IPS DF 4.7 (cell line): ENCODE results near the gene ACKR4.
"Not testable (repeated sequence)": the region's sequence is repeated elsewhere in the genome, so short reads cannot be mapped to it uniquely, and the experiment has no call there.

Experiments
- DNase-seq: peaks from one replicate; pipeline ENCODE4 v3.0.0-alpha.2; 2013; ENCODE audit warnings: low spot score; ENCODE audit errors: extremely low read depth

Gene ACKR4

DNA sequence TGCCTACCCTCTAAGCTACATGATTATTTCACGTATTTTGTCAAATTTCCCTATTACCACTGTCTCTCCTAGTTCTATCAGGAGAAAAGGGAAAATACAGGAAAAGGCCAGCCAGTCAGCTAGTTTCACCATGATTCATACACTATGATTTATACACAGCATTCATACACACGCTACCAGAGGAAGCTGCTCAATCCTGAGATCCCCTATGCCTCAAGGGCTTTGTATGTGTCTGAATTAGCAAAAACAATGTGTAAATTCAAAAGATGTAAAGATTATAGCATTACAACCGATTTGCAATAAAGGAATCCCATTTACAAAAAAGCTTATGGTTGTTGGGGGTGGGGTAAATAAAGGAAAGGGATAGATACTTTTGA, 3.1 kb upstream of the ACKR4 start:
- DNase-seq = no peak

DNA sequence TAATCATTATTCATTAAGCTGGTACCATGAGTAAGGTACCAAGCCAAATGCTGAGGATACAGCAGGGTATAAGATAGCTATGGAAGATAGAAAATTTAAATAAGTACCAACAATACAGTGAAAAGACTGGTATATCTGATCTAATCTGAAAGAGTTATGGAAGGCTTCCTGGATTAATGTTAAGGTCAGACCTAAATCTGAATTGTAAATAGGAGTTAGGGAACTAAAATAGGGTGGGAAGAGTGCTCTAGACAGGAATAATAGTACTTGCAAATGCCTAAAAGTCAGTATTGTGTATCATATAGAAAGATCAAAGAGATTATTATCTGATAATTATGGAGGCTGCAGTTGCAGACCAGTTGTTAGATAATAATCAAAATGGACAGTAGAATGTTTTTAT, 2.6 kb upstream of the ACKR4 start:
- DNase-seq = no peak

DNA sequence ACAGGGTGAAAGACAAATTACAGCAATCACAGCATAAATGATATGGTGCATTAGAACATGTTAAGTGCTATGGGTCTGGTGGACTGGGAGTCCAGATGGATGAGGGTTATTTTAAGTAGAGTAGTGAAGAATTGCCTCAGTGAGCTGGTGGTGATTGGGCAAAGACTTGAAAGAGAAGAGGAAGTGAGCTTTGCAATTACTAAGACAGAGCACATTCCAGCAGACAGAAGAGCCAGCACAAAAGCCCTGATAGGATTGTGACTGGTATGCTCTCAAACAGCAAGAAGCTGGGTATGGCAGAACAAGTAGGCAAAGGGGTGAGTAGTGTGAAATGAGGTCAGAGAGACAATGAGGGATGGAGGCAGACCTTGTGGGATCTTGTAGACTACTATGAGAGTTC, 2.1 kb upstream of the ACKR4 start:
- no peak for DNase-seq

DNA sequence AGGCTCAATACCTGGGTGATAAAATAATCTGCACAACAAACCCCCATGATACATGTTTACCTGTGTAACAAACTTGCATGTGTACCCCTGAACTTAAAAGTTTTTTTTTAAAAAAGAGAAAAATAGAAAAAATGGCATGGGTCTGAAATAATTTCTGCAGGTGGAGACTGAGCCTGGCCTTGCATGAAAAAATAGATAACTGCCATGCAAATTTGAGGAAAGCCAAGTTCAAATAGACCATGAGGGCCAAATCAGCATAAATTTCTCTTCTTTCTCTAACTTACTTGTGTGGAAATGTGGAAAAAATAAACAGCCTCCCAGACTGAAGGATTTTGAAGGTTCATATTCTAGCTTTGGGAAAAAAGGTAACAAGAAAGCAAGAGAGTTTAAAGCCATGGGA, 744 bp upstream of the ACKR4 start:
- no peak for DNase-seq

DNA sequence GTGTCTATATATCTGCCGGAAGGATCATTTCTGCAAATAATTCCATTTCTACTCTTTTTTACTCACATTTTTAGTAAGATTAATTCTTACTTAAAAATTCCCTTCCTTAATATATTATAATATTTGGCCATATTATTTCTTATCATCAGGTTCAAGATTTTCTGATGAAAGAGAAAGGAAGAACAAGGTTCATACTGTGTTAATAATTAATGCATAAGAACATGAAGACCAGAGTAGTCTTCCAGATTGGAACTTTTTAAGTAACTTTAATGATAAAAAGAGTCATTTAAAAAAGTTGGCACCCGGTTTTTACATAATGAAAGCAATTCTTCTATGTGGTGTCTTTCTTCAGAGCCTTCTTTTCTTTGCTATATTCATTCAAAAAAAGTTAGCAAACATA, 590 bp downstream of the ACKR4 start:
- DNase-seq = no peak

DNA sequence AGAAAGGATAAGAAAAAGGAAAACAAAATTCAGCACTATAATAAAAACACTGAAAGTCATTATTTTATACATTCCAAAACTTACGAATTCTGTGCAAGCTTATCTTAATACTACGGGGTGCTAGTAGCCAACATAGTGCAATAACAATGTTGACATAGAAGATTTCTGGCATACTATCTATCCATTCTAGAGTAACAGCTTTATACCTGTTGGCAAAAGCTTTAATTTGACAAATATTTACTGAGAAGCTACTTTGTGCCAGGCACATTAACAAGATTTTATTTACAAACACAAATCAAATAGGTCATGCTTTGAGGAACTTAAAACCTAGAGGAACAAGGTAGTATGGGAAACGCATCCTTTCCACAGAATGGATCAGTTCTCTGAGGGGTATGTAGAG, 1.1 kb downstream of the ACKR4 start:
- no peak for DNase-seq

DNA sequence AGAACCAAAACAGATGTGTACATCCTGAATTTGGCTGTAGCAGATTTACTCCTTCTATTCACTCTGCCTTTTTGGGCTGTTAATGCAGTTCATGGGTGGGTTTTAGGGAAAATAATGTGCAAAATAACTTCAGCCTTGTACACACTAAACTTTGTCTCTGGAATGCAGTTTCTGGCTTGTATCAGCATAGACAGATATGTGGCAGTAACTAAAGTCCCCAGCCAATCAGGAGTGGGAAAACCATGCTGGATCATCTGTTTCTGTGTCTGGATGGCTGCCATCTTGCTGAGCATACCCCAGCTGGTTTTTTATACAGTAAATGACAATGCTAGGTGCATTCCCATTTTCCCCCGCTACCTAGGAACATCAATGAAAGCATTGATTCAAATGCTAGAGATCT, 3.5 kb downstream of the ACKR4 start:
- DNase-seq = not testable (repeated sequence)

DNA sequence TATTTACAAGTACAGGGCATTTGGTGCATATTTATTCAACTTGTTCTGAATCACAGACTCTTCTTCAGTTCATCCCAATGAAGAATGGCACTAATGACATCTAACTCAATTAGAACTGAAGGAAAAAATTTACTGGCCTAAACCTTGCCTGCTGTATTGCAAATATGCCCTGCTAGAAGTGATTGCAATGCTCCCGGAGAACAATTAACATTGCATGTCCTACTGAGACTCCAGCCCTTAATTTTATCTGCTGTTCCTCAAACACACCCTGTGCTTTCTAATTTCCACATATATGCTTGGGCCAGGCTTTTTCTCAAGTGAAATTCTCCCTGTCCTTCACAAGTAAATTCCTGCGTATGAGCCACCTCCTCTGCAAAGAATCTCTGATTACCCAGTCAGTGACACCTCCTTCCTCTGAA, 8.3 kb downstream of the ACKR4 start:
- no peak for DNase-seq

DNA sequence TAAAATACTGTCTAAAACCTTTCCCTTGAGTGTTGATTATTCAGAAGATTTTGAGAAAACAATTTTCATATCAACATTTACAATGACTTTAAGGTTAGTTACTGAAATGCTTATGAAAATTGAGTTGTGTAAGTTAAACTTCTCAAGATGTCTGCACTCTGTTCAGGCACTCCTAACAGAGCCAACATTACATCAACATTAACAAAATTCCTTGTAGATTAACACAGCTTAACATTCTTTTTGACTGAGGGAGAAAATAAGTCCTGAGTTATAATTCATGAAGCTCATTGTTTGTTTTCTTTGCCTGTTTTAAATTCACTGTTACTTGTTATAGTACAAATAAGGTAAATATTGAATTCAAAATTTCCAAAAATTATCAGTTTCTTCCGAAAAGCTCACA, 9.0 kb downstream of the ACKR4 start:
- DNase-seq = no peak

DNA sequence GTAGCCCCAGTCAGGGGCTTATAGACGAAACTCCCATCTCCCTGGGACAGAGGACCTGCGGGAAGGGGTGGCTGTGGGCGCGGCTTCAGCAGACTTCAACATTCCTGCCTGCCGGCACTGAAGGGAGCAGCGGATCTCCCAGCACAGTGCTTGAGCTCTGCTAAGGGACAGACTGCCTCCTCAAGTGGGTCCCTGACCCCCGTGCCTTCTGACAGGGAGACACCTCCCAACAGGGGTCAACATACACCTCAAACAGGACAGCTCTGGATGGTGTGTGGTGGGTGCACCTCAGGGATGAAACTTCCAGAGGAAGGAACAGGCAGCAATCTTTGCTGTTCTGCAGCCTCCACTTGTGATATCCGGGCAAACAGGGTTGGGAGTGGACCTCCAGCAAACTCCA, 9.6 kb downstream of the ACKR4 start:
- DNase-seq = not testable (repeated sequence)

DNA sequence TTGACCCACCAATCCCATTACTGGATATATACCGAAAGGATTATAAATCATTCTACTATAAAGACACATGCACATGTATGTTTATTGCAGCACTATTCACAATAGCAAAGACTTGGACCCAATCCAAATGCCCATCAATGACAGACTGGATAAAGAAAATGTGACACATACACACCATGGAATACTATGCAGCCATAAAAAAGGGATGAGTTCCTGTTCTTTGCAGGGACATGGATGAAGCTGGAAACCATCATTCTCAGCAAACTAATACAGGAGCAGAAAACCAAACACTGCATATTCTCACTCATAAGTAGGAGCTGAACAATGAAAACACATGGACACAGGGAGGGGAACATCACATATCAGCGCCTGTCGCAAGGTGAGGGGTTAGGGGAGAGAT, 18.2 kb downstream of the ACKR4 start:
- not testable (repeated sequence) for DNase-seq

DNA sequence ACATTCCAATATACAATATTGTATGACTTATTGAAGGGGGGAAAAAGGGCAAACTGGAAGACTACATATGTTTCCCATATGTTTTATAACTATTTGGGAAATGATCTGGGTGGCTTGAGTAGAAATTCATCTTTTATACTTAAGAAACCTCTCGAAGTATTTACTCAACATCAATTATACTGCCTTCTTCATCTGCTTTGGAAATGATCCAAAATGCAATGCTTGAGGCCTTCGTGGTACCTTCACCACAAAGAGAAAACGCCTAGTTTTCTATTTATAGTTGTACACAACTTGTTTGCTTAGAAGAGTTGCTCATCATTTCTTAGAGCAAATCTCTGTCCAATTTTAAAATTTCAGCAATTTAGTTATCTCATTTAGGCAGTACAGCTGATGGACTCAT, 18.8 kb downstream of the ACKR4 start:
- DNase-seq = no peak

DNA sequence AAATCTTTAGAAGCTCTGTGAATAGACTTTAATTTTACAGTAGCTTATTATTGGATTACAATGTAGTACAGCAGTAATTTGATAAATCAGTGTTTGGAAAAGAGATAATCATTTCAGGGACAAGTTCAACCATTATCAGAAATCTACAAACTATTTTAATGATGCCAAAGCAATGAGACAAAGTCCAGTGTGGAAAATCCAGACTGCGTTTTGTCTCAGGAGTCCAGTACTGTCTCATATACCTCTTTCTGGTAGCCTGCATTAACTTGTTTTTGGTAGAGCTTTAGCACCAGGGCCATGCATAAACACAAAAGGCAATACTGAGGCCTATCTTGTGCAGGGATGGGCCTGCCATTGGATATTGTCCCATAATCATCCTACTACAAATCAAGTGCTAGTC, 19.7 kb downstream of the ACKR4 start:
- no peak for DNase-seq

DNA sequence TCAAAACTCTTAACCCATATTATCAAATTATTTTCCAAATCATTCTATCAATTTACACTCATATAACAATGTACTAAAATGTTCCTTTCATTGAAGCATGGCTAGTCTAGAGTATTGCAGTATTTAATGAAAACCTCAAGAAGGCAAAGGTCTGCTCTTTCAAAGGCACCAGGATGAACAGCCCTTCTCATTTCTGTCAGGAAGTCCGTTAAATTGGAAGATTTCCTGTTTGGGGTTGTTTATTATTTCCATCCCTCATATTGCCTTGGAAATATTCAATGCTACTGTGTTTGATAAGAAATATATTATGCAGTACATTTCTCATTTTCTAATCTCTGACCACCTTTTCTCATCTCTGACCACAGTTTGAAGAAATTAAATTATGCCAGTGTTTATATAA, 25.1 kb downstream of the ACKR4 start:
- DNase-seq = no peak

DNA sequence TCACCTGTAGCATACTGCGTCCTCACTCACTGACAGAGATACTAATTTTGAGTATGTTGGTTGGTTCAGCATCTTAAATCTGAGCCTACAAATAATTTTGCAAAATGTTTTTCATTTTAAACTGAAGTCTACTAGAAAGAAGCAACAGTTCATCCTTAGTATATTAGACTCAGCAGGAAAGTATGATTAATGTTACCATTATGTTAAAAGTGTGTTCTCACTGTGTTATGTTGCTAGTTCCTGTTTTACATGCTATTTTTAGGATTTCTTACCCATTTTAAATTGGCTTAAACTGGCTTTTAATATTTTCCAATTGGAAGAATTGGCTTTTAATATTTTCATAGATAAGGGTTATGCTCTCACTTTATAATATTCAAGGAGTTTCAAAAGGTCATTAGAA, 25.7 kb downstream of the ACKR4 start:
- no peak for DNase-seq

DNA sequence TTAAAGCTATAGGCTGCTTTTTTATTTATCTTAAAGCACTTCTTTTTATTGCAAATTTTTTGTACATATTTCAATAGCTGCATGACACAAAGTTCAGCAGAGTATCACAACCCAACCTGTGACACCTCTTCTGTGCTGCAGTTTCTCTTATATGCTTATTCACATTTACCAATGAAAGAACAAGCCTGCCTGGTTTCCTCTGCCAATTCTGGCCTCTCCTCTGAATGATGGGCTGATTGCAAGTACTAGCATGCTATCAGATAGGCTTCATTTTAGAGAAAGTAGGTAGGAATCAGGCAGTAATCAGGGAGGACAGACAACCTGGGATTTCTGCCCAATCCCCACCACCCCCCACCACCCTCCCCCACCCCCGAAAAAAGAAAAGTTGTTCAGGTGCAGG, 26.6 kb downstream of the ACKR4 start:
- DNase-seq = no peak

DNA sequence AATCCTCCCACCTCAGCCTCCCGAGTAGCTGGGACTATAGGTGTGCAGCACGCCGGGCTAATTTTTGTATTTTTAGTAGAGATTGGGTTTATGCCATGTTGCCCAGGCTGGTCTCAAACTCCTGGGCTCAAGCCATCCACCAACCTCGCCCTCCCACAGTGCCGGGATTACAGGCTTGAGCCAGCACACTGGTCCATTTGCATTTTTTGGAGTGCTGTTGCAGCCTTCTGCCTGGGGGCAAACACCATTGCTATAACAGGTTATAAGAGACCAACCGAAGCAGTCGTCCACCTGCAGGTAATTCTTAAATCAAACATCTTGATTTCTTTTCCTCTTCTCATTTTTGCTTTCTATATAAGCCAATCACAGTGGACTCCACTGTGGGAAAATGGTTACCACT, 27.7 kb downstream of the ACKR4 start:
- DNase-seq = no peak

DNA sequence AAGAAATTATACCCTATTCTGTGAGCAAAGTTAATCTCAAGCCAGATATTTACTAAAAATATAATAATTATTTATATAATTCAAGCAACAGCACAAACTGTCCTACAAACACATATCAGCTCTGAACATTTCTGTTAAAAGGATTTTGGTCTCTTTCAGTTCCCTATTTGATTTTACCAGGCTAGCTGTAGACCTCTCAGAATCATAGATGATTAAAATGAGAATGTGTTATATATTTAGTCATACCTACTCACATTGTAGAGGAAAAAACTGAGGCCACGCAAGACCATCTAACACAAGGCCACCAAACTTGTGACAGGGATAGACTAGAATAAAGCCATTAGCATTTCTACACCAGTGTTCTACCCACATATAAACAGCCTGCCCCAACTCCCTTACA, 28.5 kb downstream of the ACKR4 start:
- DNase-seq = no peak

DNA sequence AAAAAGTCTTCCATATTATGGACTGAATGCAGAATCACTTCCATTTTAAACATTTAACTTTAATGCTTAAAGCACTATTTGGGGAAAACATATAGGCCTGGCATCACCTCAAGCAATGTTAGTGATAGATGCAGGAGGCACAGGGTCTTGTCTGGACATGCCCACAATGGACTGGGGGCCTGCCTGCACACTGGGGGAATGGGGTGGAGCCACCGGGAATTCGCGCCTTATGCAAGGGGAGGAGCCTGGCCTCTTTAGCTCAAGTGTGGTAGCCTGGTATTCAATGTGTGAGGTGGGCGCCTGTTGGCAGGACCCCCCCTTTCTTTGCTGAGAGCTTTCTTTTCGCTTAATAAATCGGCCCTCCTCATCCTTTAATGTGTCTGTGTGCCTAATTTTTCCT, 29.9 kb downstream of the ACKR4 start:
- DNase-seq = no peak

DNA sequence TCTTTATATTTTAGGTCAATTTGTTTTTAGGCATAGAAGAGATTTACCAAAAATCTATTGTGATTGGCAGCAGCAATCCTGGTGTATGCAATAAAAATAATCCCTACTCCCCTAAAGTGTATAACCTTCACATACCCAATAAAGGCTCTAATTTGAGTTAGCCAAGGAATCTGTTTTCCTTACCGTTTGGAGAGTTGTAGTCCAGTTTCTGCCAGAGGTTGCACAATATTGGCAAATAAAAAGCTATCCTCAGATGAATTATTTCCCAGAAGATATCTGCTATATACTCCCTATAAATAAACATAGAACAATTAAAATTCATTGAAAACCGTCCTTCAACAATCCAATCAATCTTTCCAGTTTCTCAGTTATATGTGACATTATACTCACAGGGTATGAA, 31.1 kb downstream of the ACKR4 start:
- DNase-seq = no peak

DNA sequence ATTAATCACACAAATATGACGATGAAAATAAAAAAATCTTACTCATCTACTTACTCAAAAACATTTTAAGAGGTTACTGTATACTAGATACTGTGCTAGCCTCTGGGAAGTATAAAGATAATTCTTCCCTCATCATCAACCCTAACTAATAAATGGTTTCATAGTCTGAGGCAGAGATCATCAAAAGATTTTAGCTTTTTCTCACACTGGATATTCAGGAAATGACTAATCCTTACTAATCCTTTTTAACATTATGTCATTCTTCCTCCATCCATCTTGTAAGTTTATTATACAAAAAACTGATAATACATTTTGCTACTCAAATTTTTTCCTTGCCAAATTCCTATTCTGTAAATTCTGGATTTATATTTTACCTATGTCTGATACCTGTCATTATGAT, 32.9 kb downstream of the ACKR4 start:
- no peak for DNase-seq

DNA sequence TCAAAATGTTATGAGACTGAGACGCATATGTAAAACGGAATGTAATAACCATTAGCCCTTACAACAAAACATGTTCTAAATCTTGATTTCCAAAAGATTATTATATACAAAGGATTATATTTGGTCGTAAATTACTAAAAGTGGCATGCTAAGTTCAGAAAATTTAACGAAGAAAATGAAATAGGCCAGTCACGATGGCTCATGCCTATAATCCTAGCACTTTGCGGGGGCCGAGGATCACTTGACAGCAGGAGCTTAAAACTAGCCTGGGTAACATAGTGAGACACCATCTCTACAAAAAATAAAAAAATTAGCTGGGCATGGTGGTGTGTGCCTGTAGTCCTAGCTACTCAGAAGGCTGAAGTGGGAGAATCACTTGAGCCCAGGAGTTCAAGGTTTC, 33.5 kb downstream of the ACKR4 start:
- DNase-seq = no peak

DNA sequence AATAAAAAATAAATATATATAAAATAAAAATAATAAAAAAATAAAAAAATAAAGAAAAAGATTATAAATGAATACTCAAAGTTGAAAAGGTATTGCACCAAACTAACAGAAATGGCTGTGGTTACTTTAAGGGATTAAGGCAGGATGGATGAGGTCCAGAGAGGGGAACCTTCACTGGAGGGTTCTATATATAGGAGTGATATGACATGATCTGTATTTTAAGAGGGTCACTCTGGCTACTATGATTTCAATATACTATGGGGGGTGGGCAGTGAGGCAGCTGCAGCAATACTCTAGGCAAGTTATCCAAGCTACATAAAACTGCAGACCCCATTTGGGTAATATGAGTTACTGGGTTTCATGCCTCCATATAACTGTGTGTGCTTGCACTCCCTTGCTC, 38.0 kb downstream of the ACKR4 start:
- no peak for DNase-seq

DNA sequence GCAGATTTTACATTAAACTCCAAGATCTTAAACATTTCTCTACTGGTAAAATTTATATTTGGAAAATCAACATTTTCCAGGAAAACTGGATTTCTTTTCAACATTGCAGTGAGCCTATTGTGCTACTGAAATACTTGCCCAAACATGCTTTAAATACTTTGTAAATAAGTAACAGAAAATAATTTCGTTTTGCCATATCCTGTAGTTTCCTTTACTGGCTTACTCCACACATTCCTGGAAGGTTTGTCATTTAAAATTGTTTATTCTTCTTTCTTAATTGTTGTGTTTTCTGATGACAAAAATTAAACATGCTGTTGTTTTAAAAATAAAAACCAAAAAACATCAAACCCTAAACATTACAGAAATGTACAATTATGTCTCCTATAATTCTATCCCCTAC, 40.5 kb downstream of the ACKR4 start:
- DNase-seq = no peak

DNA sequence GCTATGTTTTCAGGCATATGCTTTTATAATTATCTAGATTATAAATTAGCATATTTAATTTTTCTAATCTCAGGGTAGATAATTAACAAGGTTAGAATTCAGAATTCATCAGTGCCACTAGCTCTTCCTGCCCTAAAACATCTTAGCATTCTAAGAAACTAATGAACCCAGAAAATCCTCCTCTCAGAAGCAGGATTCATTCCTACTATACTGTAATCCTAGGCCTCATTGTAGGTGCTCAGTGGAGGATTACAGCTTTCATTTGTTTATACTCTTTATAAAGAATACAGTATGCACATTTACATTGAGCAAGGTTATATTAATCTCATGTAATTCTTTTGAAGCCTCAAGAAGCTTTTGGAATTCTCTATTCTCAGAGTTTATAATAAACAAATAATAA, 41.6 kb downstream of the ACKR4 start:
- DNase-seq = no peak
